Panc1 (cell line): Measurements from ENCODE around the gene LRRC1. TPM values are rescaled to one million over a fixed set of nuclear protein-coding genes. Genes with fewer than 3 reads are reported as not detected.

Experiments
- ATAC-seq: fragments of 200-7000 bp; cut with Tn5 transposase; 2 replicates; pipeline ENCODE4 v1.9.1; 2020; ENCODE audit warnings: mild to moderate bottlenecking, moderate library complexity
- BruUV-seq: library from RNA; stranded (reverse); fragments of 400-500 nt; replicated peaks from 2 replicates; lab custom pipeline; 2021; lab: Mats Ljungman, UMichigan
- CTCF ChIA-PET: fragments of 300-600 bp; sonication (Branson Sonifier 250); formaldehyde crosslinking; loops from one replicate; lab custom pipeline; 2022; ENCODE audit warnings: antibody characterized with exemption; lab: Charles Lee
- POLR2A ChIA-PET: fragments of 300-600 bp; sonication (Branson Sonifier 250); formaldehyde crosslinking; loops from one replicate; lab custom pipeline; 2022; ENCODE audit warnings: antibody characterized with exemption; lab: Charles Lee
- DNase-seq: peaks from one replicate; pipeline ENCODE4 v3.0.0-alpha.2; 2010; ENCODE audit warnings: low read depth, low spot score
- H3K27ac ChIP-seq: 2 replicates; pipeline ENCODE4 v1.5.1; 2011; ENCODE audit warnings: mild to moderate bottlenecking, low read length, inconsistent platforms
- H3K27me3 ChIP-seq: fragments of 200-500 bp; sonication (Bioruptor generic); 2 replicates; pipeline ENCODE4 v1.6.0; 2014; ENCODE audit warnings: low read length, inconsistent platforms; ENCODE audit not compliant: control insufficient read depth, insufficient read depth
- H3K36me3 ChIP-seq: fragments of 200-500 bp; sonication (Bioruptor generic); 2 replicates; pipeline ENCODE4 v1.5.1; 2014; ENCODE audit warnings: inconsistent platforms, mild to moderate bottlenecking, low read length, moderate library complexity; ENCODE audit not compliant: control insufficient read depth, insufficient read depth
- H3K4me1 ChIP-seq: 2 replicates; pipeline ENCODE4 v1.5.1; 2011; ENCODE audit warnings: inconsistent platforms, mild to moderate bottlenecking, low read length, moderate library complexity; ENCODE audit not compliant: control insufficient read depth, insufficient read depth
- H3K4me3 ChIP-seq, 2 experiments: 2 replicates each; pipeline ENCODE4 v1.5.1; 2011 to 2012; ENCODE audit warnings: low read depth in 2 of 2, low read length in 2 of 2, mild to moderate bottlenecking in 2 of 2, inconsistent platforms in 1 of 2, moderate library complexity in 1 of 2
- H3K9me3 ChIP-seq: fragments of 200-500 bp; sonication (Bioruptor generic); 2 replicates; pipeline ENCODE4 v1.5.1; 2014; ENCODE audit warnings: low read depth, mild to moderate bottlenecking, inconsistent platforms, low read length, moderate library complexity; ENCODE audit not compliant: control insufficient read depth, insufficient read depth
- CTCF ChIP-seq: fragments of 450-650 bp; IDR thresholded peaks from 2 replicates; pipeline ENCODE4 v1.5.1; 2017; ENCODE audit warnings: mild to moderate bottlenecking
- POLR2AphosphoS5 ChIP-seq: IDR thresholded peaks from 2 replicates; pipeline ENCODE4 v1.6.1; 2012; ENCODE audit warnings: mild to moderate bottlenecking, low read depth, low read length, moderate library complexity
- REST ChIP-seq, 2 experiments: IDR thresholded peaks; 2 replicates each; pipeline ENCODE4 v1.6.1; 2011 to 2012; ENCODE audit warnings: low read depth in 2 of 2, control low read depth in 1 of 2, low read length in 1 of 2, mild to moderate bottlenecking in 1 of 2, moderate library complexity in 1 of 2; ENCODE audit not compliant: insufficient read depth in 1 of 2
- SIN3A ChIP-seq: IDR thresholded peaks from 2 replicates; pipeline ENCODE4 v1.6.1; 2012; ENCODE audit warnings: low read depth, mild to moderate bottlenecking, low read length, moderate library complexity, borderline replicate concordance; ENCODE audit not compliant: insufficient read depth
- TCF7L2 ChIP-seq: IDR thresholded peaks from 2 replicates; pipeline ENCODE4 v1.6.1; 2011; ENCODE audit warnings: mild to moderate bottlenecking, low read depth, low read length, inconsistent platforms
- in situ Hi-C: cut with HindIII; loops from 2 replicates; pipeline ENCODE4 v1.10.0; 2016; ENCODE audit warnings: low sequenced_read_pairs, low pct_unique_long_range_greater_than_20kb
- intact Hi-C: fragments of 100-400 bp; cut with micrococcal nuclease; formaldehyde crosslinking; loops from one replicate; pipeline ENCODE4 v1.10.0; 2022; ENCODE audit not compliant: unreplicated experiment
- total RNA-seq: library from RNA; stranded (reverse); gene quantifications from one replicate; pipeline ENCODE4 v1.2.1, GENCODE V29; 2021; ENCODE audit not compliant: unreplicated experiment

Gene LRRC1
- total RNA-seq, 1 experiment from 2014 or later = 13.8 TPM

- H3K27ac ChIP-seq = no peak overlapping the region
- CTCF ChIA-PET = interaction anchor here (0.6 to 1.0 kb wide), 2 partner anchors 41 to 190 kb away, joined by 3 to 9 read pairs; no protein-coding TSS in a partner anchor
These were observed 27.9 kb upstream of the LRRC1 start for GRCh38 chr6:53766930-53767329.

GRCh38 chr6:53767941-53768340 lies 26.9 kb upstream of the LRRC1 start:
- DNase-seq = no peak
- Histone ChIP-seq H3K4me3 (no peak overlapping the region), H3K4me1 (no peaks in the 10 kb centered on the region), H3K27me3 (no peaks in the 10 kb centered on the region), H3K36me3 (no peaks in the 10 kb centered on the region), H3K27ac (no peak overlapping the region), H3K9me3 (no peaks in the 10 kb centered on the region)
- ChIA-PET CTCF (no interaction called here), POLR2A (no interaction called here)
- TF ChIP-seq TCF7L2 (no peak), CTCF (no peak), REST (IDR thresholded peaks at IDR 0.05; ENCODE audit: insufficient read depth in 1 of 2, low read depth in 2 of 2, low read length in 1 of 2) (no peak), SIN3A (no peak), POLR2AphosphoS5 (no peak)
- BruUV-seq = no TSS peak
- no peak for ATAC-seq
- in situ Hi-C loops (no loop called here), intact Hi-C loops (no loop called here)

More at GRCh38 chr6:53766930-53767329, 27.9 kb upstream of the LRRC1 start:
- H3K4me3 ChIP-seq = no peak overlapping the region
- no TSS peak for BruUV-seq
- no peaks in the 10 kb centered on the region for H3K27me3 ChIP-seq
- no peak for ATAC-seq
- H3K9me3 ChIP-seq = no peaks in the 10 kb centered on the region
- TF ChIP-seq REST (IDR thresholded peaks at IDR 0.05; ENCODE audit: insufficient read depth in 1 of 2, low read depth in 2 of 2, low read length in 1 of 2) (no peak), SIN3A (no peak), POLR2AphosphoS5 (no peak), TCF7L2 (no peak), CTCF (no peak)
- POLR2A ChIA-PET = no interaction called here
- in situ Hi-C loops (no loop called here), intact Hi-C loops (no loop called here)
- H3K4me1 ChIP-seq = no peaks in the 10 kb centered on the region
- no peak for DNase-seq
- no peaks in the 10 kb centered on the region for H3K36me3 ChIP-seq
